Measurements from ENCODE around the gene CLDN24. TPM values are rescaled to one million over a fixed set of nuclear protein-coding genes. Genes with fewer than 3 reads are reported as not detected.

Gene CLDN24
- total RNA-seq, 5 donors from 2014 or later (not counting 1 experiment from before 2014, with no cell fraction given), result not detected

Other genes with a start within 250 kb of the CLDN24 start
- gene WWC2, start 223.2 kb downstream of the CLDN24 start, total RNA-seq, result 1 to 10 TPM; 5.0 to 9.1 (median 7.3) TPM
- gene CLDN22, start 2.1 kb downstream of the CLDN24 start, total RNA-seq, result not detected
- 10 to 100 TPM; 33.0 to 46.6 (median 42.7) TPM for gene CDKN2AIP, start 122.2 kb upstream of the CLDN24 start, total RNA-seq
- 10 to 100 TPM in 2 of 5 donors, 1 to 10 TPM in 3; 5.0 to 14.0 (median 7.6) TPM for gene ING2, start 182.6 kb upstream of the CLDN24 start, total RNA-seq